ENCODE data around the gene NCKAP1.

DNA sequence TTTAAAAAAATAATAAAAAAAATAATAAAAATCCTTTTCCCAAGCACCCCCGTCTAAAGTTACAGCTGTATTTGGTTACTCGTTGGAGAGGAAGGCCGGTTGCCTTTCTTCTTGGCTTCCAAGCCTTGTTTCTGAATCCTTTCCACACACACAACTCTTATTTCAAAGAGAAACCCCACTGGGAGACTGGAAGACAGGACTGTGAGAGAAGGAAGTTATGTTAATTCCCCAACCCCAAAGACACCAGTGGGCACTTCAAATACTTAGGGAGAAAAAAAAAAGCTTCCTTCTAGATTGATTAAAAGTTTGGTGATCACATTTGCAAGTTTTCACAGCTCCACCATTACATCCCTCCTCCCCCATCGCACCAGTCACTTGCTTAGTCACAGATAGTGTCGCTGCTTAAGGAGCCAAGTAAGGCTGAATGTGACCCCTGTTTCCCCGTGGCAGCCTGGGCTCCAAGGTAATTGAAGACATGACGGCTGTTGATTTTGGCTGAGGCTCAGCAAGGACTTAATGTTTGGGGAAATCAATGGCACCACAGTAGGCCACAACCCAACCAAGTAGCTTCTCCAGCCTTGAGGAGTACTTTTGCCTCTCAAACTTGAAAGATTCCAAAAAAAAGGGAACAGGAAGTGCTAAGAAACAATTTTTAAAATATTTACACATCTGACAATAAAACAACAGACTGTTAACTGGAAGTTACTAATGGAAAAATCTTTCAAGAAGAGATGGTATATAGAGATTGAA lies 131.0 kb downstream of the NCKAP1 start:
- TF ChIP-seq, protein P1, sequence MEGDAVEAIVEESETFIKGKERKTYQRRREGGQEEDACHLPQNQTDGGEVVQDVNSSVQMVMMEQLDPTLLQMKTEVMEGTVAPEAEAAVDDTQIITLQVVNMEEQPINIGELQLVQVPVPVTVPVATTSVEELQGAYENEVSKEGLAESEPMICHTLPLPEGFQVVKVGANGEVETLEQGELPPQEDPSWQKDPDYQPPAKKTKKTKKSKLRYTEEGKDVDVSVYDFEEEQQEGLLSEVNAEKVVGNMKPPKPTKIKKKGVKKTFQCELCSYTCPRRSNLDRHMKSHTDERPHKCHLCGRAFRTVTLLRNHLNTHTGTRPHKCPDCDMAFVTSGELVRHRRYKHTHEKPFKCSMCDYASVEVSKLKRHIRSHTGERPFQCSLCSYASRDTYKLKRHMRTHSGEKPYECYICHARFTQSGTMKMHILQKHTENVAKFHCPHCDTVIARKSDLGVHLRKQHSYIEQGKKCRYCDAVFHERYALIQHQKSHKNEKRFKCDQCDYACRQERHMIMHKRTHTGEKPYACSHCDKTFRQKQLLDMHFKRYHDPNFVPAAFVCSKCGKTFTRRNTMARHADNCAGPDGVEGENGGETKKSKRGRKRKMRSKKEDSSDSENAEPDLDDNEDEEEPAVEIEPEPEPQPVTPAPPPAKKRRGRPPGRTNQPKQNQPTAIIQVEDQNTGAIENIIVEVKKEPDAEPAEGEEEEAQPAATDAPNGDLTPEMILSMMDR (IDR thresholded peaks at IDR 0.05; ENCODE audit: poor library complexity), result no peak
- no peak for TF ChIP-seq EZH2 (IDR thresholded peaks at IDR 0.05; ENCODE audit: borderline replicate concordance)
